ENCODE results near the gene ARHGEF19.
"Not testable (repeated sequence)": the region's sequence is repeated elsewhere in the genome, so short reads cannot be mapped to it uniquely, and the experiment has no call there.

Gene ARHGEF19

GRCh38 chr1:16218674-16219071 is 6.2 kb upstream of the ARHGEF19 start:
- no peak for DNase-seq

- DNase-seq: no peak
Observed at GRCh38 chr1:16218014-16218673, 5.7 kb upstream of the ARHGEF19 start.

GRCh38 chr1:16217061-16217785 is 4.8 kb upstream of the ARHGEF19 start:
- peak; percentile 99 for DNase-seq

- peak; percentile 100 for DNase-seq
Observed at GRCh38 chr1:16215882-16216753, 3.7 kb upstream of the ARHGEF19 start.

GRCh38 chr1:16215240-16215639 is 2.8 kb upstream of the ARHGEF19 start:
- not testable (repeated sequence) for DNase-seq

- DNase-seq: not testable (repeated sequence)
Observed at GRCh38 chr1:16213544-16213943, 1.1 kb upstream of the ARHGEF19 start.

GRCh38 chr1:16213013-16213412 is 561 bp upstream of the ARHGEF19 start:
- no peak for DNase-seq

GRCh38 chr1:16211824-16212223 is 628 bp downstream of the ARHGEF19 start:
- DNase-seq: no peak

- DNase-seq: no peak
Observed at GRCh38 chr1:16210581-16210980, 1.9 kb downstream of the ARHGEF19 start.

GRCh38 chr1:16209847-16210407 is 2.5 kb downstream of the ARHGEF19 start:
- no peak for DNase-seq

GRCh38 chr1:16209132-16209846 is 3.2 kb downstream of the ARHGEF19 start:
- no peak for DNase-seq

- DNase-seq: peak; percentile 19
Observed at GRCh38 chr1:16208270-16208987, 4.0 kb downstream of the ARHGEF19 start.

- peak; percentile 56 for DNase-seq
Observed at GRCh38 chr1:16207318-16208269, 4.9 kb downstream of the ARHGEF19 start.

- DNase-seq: peak; percentile 99
Observed at GRCh38 chr1:16206547-16207317, 5.7 kb downstream of the ARHGEF19 start.

GRCh38 chr1:16205891-16206546 is 6.4 kb downstream of the ARHGEF19 start:
- no peak for DNase-seq

GRCh38 chr1:16205334-16205671 is 7.1 kb downstream of the ARHGEF19 start:
- DNase-seq: peak; percentile 48

- peak; percentile 73 for DNase-seq
Observed at GRCh38 chr1:16204634-16205333, 7.7 kb downstream of the ARHGEF19 start.

- peak; percentile 39 for DNase-seq
Observed at GRCh38 chr1:16204216-16204615, 8.2 kb downstream of the ARHGEF19 start.

- no peak for DNase-seq
Observed at GRCh38 chr1:16203550-16203949, 8.9 kb downstream of the ARHGEF19 start.
